IMR-90 (cell line): ENCODE data around the gene LAMB3. TPM values are rescaled to one million over a fixed set of nuclear protein-coding genes. Genes with fewer than 3 reads are reported as not detected.

Source experiments
- ATAC-seq: fragments of 200-7000 bp; cut with Tn5 transposase; 2 replicates; pipeline ENCODE4 v1.9.1; 2020; ENCODE audit warnings: low read depth, mild to moderate bottlenecking, moderate library complexity
- BruUV-seq: library from RNA; stranded (reverse); fragments of 400-500 nt; replicated peaks from 2 replicates; lab custom pipeline; 2021; lab: Mats Ljungman, UMichigan
- CTCF ChIA-PET: fragments of 300-600 bp; formaldehyde crosslinking; extraction: SDS; loops from one replicate; lab custom pipeline; 2021; ENCODE audit warnings: antibody characterized with exemption; lab: Yijun Ruan, JAX
- POLR2A ChIA-PET: fragments of 300-600 bp; sonication (Branson Sonifier 250); formaldehyde crosslinking; loops from one replicate; lab custom pipeline; 2022; ENCODE audit warnings: antibody characterized with exemption; ENCODE audit not compliant: unreplicated experiment; lab: Charles Lee
- DNase-seq: peaks from one replicate; pipeline ENCODE4 v3.0.0; 2013
- H2AFZ ChIP-seq: replicated peaks from 2 replicates; pipeline ENCODE3; 2013; ENCODE audit warnings: low read length, mild to moderate bottlenecking; ENCODE audit not compliant: poor library complexity
- H2AK5ac ChIP-seq: 2 replicates; pipeline ENCODE4 v1.6.1; 2013; ENCODE audit warnings: low read depth, low read length, inconsistent platforms
- H2AK9ac ChIP-seq: replicated peaks from 2 replicates; pipeline ENCODE3; 2013; ENCODE audit warnings: mild to moderate bottlenecking, low read depth, low read length, moderate library complexity; ENCODE audit not compliant: poor library complexity
- H2BK120ac ChIP-seq: 2 replicates; pipeline ENCODE4 v1.6.1; 2013; ENCODE audit warnings: low read depth, low read length, inconsistent platforms
- H2BK15ac ChIP-seq: 3 replicates; pipeline ENCODE4 v1.6.1; 2013; ENCODE audit warnings: low read depth, low read length, inconsistent platforms
- H2BK20ac ChIP-seq: 2 replicates; pipeline ENCODE4 v1.6.1; 2013; ENCODE audit warnings: low read depth, mild to moderate bottlenecking, inconsistent platforms, low read length, moderate library complexity
- H2BK5ac ChIP-seq: 2 replicates; pipeline ENCODE4 v1.6.1; 2013; ENCODE audit warnings: mild to moderate bottlenecking, low read depth, low read length, inconsistent platforms; ENCODE audit not compliant: poor library complexity, severe bottlenecking
- H3K14ac ChIP-seq: replicated peaks from 2 replicates; pipeline ENCODE4 v1.6.1; 2013; ENCODE audit warnings: low read depth, low read length, inconsistent platforms
- H3K18ac ChIP-seq: 2 replicates; pipeline ENCODE4 v1.6.1; 2013; ENCODE audit warnings: low read depth, low read length, control low read depth
- H3K23ac ChIP-seq: 2 replicates; pipeline ENCODE4 v1.6.1; 2013; ENCODE audit warnings: low read depth, low read length, inconsistent platforms
- H3K27ac ChIP-seq: 2 replicates; pipeline ENCODE4 v1.5.1; 2013; ENCODE audit warnings: mild to moderate bottlenecking, control low read depth, low read length; ENCODE audit not compliant: insufficient read depth
- H3K27me3 ChIP-seq: 2 replicates; pipeline ENCODE4 v1.6.1; 2013; ENCODE audit warnings: low read length; ENCODE audit not compliant: control insufficient read depth, insufficient read depth
- H3K36me3 ChIP-seq: 2 replicates; pipeline ENCODE4 v1.6.1; 2013; ENCODE audit warnings: low read length, mixed read lengths; ENCODE audit not compliant: control insufficient read depth, insufficient read depth
- H3K4ac ChIP-seq: 2 replicates; pipeline ENCODE4 v1.6.1; 2013; ENCODE audit warnings: low read depth, low read length, inconsistent platforms
- H3K4me1 ChIP-seq: 2 replicates; pipeline ENCODE4 v1.6.1; 2013; ENCODE audit warnings: low read length, mixed read lengths; ENCODE audit not compliant: control insufficient read depth, insufficient read depth
- H3K4me2 ChIP-seq: 2 replicates; pipeline ENCODE4 v1.6.1; 2013; ENCODE audit warnings: low read depth, mild to moderate bottlenecking, control low read depth, low read length, moderate library complexity
- H3K4me3 ChIP-seq: 2 replicates; pipeline ENCODE4 v1.5.1; 2013; ENCODE audit warnings: low read depth, mild to moderate bottlenecking, control low read depth, low read length, moderate library complexity; ENCODE audit not compliant: insufficient read depth
- H3K56ac ChIP-seq: 2 replicates; pipeline ENCODE4 v1.6.1; 2013; ENCODE audit warnings: low read length, inconsistent platforms; ENCODE audit not compliant: insufficient read depth; ENCODE audit errors: extremely low read depth
- H3K79me1 ChIP-seq, 2 experiments: 2 replicates each; pipeline ENCODE4 v1.6.1; 2013; ENCODE audit warnings: low read length in 2 of 2, inconsistent platforms in 1 of 2, low read depth in 1 of 2
- H3K9ac ChIP-seq: 2 replicates; pipeline ENCODE4 v1.6.1; 2013; ENCODE audit warnings: low read depth, low read length, control low read depth
- H3K9me1 ChIP-seq: 2 replicates; pipeline ENCODE4 v1.6.1; 2013; ENCODE audit warnings: low read length, inconsistent platforms; ENCODE audit not compliant: insufficient read depth
- H3K9me3 ChIP-seq: 2 replicates; pipeline ENCODE4 v1.6.1; 2013; ENCODE audit warnings: low read length; ENCODE audit not compliant: control insufficient read depth, insufficient read depth
- H4K20me1 ChIP-seq: 2 replicates; pipeline ENCODE4 v1.6.1; 2013; ENCODE audit warnings: low read length, inconsistent platforms; ENCODE audit not compliant: insufficient read depth
- H4K5ac ChIP-seq: 2 replicates; pipeline ENCODE4 v1.6.1; 2013; ENCODE audit warnings: mild to moderate bottlenecking, low read depth, low read length, control low read depth
- H4K8ac ChIP-seq, 2 experiments: 2 replicates each; pipeline ENCODE4 v1.6.1; 2013; ENCODE audit warnings: low read depth in 2 of 2, low read length in 2 of 2, control low read depth in 1 of 2, inconsistent platforms in 1 of 2
- H4K91ac ChIP-seq: 2 replicates; pipeline ENCODE4 v1.6.1; 2013; ENCODE audit warnings: low read depth, low read length, inconsistent platforms; ENCODE audit not compliant: insufficient read depth
- BHLHE40 ChIP-seq: fragments of 150-350 bp; IDR thresholded peaks from 2 replicates; pipeline ENCODE4 v1.6.1; 2016; ENCODE audit warnings: mild to moderate bottlenecking, low read depth, low read length
- CEBPB ChIP-seq: IDR thresholded peaks from 2 replicates; pipeline ENCODE4 v1.6.1; 2012; ENCODE audit warnings: low read depth, low read length, improper control_type of control experiment
- FOS ChIP-seq: fragments of 150-350 bp; IDR thresholded peaks from 2 replicates; pipeline ENCODE4 v1.6.1; 2016; ENCODE audit warnings: low read depth, low read length
- MAFK ChIP-seq: IDR thresholded peaks from 2 replicates; pipeline ENCODE4 v1.6.1; 2012; ENCODE audit warnings: low read depth, low read length, improper control_type of control experiment
- MAZ ChIP-seq: IDR thresholded peaks from 2 replicates; pipeline ENCODE4 v1.6.1; 2012; ENCODE audit warnings: low read depth, mild to moderate bottlenecking, low read length, improper control_type of control experiment, moderate library complexity, borderline replicate concordance
- NFE2L2 ChIP-seq: fragments of 150-350 bp; IDR thresholded peaks from 2 replicates; pipeline ENCODE4 v1.6.1; 2016; ENCODE audit warnings: low read depth, mild to moderate bottlenecking, low read length
- RCOR1 ChIP-seq: IDR thresholded peaks from 2 replicates; pipeline ENCODE4 v1.6.1; 2012; ENCODE audit warnings: mild to moderate bottlenecking, low read length, improper control_type of control experiment; ENCODE audit not compliant: insufficient replicate concordance
- SMC3 ChIP-seq: fragments of 150-350 bp; IDR thresholded peaks from 2 replicates; pipeline ENCODE4 v1.6.1; 2016; ENCODE audit warnings: low read depth, mild to moderate bottlenecking, antibody characterized with exemption, low read length, moderate library complexity
- WGBS, 2 experiments: methylation state at CpG; one replicate each; pipeline versions ENCODE4 v1.1.5 to v1.1.7; 2013; ENCODE audit warnings: missing lambda C conversion rate in 2 of 2; ENCODE audit not compliant: insufficient read length in 1 of 2; ENCODE audit errors: extremely low coverage in 2 of 2; 5-methylcytosine and 5-hydroxymethylcytosine counted together
- dilution Hi-C: fragments of 300-500 bp; cut with HindIII; formaldehyde crosslinking; loops from one replicate; pipeline ENCODE4 v1.14.3; 2018; ENCODE audit warnings: low sequenced_read_pairs; ENCODE audit not compliant: unreplicated experiment
- in situ Hi-C: fragments of 300-500 bp; cut with MboI; formaldehyde crosslinking; loops from 3 replicates; pipeline ENCODE4 v1.14.3; 2019; ENCODE audit warnings: low sequenced_read_pairs, inconsistent platforms, mixed read lengths
- intact Hi-C: fragments of 100-400 bp; cut with micrococcal nuclease; formaldehyde crosslinking; loops from 2 replicates; pipeline ENCODE4 v1.10.0; 2022
- polyA plus RNA-seq, 3 experiments: library from polyadenylated mRNA; depleted of rRNA; stranded (reverse); fragments of >200 nt; gene quantifications; 2 replicates each; pipeline ENCODE4 v1.2.3, GENCODE V29; 2012; ENCODE audit warnings: low replicate concordance in 1 of 3
- total RNA-seq: library from RNA; depleted of rRNA; stranded (reverse); fragments of >200 nt; gene quantifications from 2 replicates; pipeline ENCODE4 v1.2.3, GENCODE V29; 2012
- TF ChIP-seq, protein P1 (sequence below): fragments of 150-350 bp; IDR thresholded peaks from 2 replicates; pipeline ENCODE4 v1.6.1; 2016; ENCODE audit warnings: low read depth, mild to moderate bottlenecking, low read length, moderate library complexity, borderline replicate concordance

LAMB3 gene
- total and polyA plus RNA-seq, 2 of the 4 experiments (the other 2 are of a cell fraction): 0.72 to 2.1 TPM

DNA sequence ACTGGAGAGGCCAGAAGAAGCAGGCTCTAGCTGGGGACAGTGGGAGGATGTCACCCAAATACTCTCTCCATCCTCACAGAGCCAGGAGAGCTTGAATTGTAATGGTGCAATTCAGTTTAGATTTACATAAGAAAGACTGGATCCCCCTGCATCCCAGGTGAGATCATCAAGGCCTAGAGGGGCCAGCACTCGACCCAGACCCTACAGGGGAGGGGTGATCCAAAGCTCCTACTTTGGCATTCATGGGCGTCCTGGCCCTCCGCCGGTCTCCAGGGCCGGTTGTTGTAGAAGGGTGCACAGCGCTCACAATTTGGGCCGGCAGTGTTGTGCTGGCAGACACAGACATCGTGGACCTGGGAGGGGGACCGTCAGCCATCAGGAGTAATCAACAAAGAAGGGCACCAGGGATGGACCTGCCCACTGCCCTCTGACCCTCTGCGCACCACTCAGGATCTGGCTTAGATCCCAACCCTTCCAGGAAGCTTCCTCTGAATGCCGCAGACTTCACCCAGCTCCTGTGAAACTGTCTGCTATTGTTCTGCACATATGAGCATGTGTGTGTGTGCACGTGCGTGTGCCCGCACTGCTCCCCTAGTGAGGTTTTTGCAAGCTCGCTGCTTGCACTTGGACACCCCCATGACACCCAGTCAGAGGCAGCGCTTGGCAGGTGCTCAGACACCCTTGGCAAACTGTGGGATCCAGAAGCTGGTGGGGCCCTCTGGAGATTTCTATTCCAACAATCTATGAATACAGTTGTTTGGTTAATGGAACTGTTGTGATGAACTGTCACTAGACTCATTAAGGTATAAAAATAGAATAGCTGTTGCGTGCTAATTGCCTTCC lies 21.6 kb downstream of the LAMB3 start:
- Histone ChIP-seq H2BK120ac (no peak overlapping the region), H3K4me3 (no peak overlapping the region), H2BK15ac (no peak overlapping the region), H4K8ac (no peak overlapping the region), H2AFZ (no peak overlapping the region), H3K9ac (no peak overlapping the region), H3K23ac (no peak overlapping the region), H3K27me3 (no peaks in the 10 kb centered on the region), H4K20me1 (no peaks in the 10 kb centered on the region), H3K9me3 (no peaks in the 10 kb centered on the region), H3K27ac (no peak overlapping the region), H3K18ac (no peak overlapping the region), H4K5ac (no peak overlapping the region), H3K36me3 (no peaks in the 10 kb centered on the region), H4K91ac (no peak overlapping the region), H3K4me2 (no peak overlapping the region), H3K14ac (no peak overlapping the region), H3K56ac (no peak overlapping the region), H3K9me1 (no peaks in the 10 kb centered on the region; the same call in 1 of the 2 replicates), H2BK5ac (no peak overlapping the region), H2BK20ac (no peak overlapping the region), H3K4me1 (peaks cover 2% of the 10 kb centered on the region; the same call in 1 of the 2 replicates), H3K4ac (no peak overlapping the region), H2AK5ac (no peak overlapping the region), H2AK9ac (no peak overlapping the region), H3K79me1 (no peaks in the 10 kb centered on the region)
- no TSS peak for BruUV-seq
- TF ChIP-seq BHLHE40 (no peak), MAFK (no peak), CEBPB (no peak), FOS (no peak), SMC3 (no peak), MAZ (no peak), RCOR1 (no peak), NFE2L2 (no peak)
- TF ChIP-seq, protein P1, sequence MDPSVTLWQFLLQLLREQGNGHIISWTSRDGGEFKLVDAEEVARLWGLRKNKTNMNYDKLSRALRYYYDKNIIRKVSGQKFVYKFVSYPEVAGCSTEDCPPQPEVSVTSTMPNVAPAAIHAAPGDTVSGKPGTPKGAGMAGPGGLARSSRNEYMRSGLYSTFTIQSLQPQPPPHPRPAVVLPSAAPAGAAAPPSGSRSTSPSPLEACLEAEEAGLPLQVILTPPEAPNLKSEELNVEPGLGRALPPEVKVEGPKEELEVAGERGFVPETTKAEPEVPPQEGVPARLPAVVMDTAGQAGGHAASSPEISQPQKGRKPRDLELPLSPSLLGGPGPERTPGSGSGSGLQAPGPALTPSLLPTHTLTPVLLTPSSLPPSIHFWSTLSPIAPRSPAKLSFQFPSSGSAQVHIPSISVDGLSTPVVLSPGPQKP: no peak
- in situ Hi-C loops: no loop called here
- dilution Hi-C loops: no loop called here
- intact Hi-C loops: no loop called here
- no peak for ATAC-seq
- no peak for DNase-seq
- POLR2A ChIA-PET: no interaction called here
- 65% methylated on average over 5 of the region's 17 CpGs; no CpG with 5 or more reads in 1 of the 2 experiments for WGBS, 2 experiments
- CTCF ChIA-PET: no interaction called here
